ENCODE results near the gene PAK5.

PAK5 gene

GRCh38 chr20:9838378-9839295 lies at the start of gene PAK5:
PAK5 (minus strand) TSS chr20:9839076; CDS start chr20:9644328, 194,748 bp downstream.
- DNase-seq: no peak

- DNase-seq: no peak
Observed at GRCh38 chr20:9887706-9888105, 48.8 kb upstream of the PAK5 start.

DNA sequence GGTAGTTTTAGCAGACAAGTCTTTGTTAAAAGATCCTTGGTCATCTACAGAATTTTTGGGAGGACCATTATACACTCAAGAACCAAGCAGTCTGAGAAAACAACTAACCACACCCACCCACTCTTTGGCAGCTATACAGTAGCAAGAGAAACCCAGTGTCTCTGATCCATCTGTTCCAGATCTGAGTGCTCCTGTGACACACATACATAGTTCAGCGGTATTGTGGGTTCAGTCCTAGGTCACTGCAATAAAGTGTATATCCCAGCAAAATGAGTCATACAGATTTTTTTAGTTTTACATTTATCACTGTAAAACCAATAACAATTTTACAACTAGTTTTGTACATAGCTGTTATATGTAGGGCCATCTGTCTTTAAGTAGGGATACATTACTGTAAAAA lies 47.4 kb upstream of the PAK5 start:
- DNase-seq: no peak

GRCh38 chr20:9884666-9885065 lies 45.8 kb upstream of the PAK5 start:
- DNase-seq: no peak

DNA sequence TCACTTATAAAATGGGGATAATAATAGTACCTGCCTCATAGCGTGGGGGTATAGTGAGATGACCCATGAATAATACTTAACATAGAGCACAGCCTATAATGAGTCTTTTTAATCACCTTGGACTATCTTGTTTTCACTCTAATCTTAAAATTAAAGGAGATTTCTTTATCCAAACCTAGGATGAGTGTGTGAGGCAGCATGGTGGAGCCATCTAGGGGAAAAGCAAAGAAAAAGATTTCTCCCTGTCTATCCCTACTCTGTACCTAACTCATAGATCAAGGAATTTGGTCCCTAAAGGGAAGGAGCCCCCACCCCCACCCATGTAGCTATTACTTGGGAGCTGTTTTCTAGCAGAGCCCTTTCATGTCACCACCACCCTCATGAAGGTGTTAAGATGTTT lies 45.2 kb upstream of the PAK5 start:
- no peak for DNase-seq

DNA sequence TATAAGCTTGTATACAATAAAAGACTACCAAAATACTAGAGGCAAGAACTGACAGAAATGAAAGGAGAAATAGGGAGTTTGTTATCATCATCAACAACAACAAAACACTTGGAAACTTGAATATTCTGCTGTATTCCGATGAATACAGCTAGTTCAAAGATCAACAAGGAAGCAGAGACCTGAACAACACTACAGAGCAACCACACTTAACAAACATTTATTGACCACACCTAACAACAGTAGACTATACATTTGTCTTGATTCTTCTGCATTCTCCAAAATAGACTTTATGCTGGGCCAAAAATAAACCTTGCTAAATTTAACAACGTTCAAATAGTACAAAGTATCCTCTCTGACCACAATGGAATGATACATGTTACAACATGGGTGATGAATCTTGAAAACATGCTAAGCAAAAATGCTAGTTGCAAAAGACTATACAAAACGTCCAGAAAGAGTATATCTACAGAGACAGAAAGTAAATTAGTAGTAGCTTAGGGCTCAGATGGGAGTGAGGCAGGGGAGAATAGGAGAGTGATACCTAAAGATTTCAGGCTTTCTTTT lies 39.1 kb upstream of the PAK5 start:
- no peak for DNase-seq

DNA sequence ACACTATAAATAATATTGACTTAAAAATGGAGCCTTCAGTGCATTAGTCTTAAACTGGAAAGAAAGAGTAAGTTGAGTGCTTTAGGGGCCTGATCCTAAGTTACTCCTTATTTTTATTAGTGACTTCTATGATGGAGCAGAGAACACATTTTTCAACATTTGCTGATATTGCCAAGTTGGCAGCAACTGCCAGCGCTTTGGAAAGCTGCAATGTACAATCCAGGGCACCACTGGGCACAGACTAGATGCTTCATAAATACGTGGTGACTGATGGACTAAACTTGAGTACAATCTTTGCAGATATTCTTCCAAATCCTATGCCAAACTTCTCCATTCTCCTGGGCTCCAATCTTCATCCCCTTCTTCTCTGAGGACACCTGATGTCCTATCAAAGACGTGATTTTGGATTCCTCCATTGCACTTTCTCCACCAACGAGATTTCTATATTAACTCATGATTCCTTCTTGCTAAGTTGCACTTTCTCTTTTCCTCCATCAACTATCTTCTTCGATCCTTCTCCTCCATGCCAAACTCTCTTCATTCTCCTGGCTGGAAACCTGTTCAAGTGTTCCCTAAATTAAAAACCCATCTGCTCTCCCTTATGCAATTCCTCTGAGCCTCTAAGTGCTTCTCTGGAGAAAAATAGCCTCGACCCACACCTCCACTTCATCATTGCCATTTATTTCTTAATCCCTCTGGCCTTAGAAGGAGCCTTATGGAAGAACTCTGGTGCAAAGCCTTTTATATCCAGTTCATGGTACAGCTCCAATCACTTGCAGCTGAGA lies 28.5 kb upstream of the PAK5 start:
- DNase-seq: no peak

GRCh38 chr20:9852566-9852965 lies 13.7 kb upstream of the PAK5 start:
- no peak for DNase-seq

DNA sequence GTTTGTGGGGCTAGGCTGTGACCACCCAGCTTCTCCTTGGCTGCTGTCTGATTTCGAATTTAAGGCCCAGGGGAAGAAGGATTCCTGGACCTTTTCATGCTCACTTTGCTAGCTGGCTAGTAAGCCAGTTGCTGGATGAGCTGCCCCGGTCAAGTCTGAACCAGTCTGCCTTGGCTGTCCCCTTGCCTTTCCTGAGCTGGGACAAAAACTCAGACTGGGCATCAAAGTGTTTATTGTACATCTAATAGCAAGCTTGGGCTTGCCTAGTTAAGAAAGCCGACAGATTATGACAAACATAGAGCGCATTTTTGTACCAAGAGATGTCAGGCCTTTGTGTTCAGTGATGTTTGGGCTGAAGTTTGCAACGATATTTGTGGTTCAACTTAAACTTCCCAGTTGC lies 750 bp upstream of the PAK5 start:
- DNase-seq: no peak

DNA sequence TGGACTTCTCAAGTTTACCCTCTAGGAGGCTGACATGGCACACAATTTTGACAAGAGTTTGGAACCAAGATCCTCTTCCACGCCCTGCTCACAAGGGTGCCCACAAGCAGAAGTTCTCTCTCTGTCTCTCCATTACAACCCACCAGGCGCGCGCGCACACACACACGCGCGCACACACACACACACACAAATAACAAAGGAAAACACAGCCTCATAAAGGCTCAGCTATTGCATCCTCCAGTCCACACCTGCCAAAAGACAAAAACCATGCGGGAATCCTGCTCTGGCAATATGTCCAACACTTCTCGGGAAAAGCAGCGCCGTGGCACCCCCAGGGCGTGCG lies 870 bp downstream of the PAK5 start:
- no peak for DNase-seq

GRCh38 chr20:9837634-9838033 lies 1.2 kb downstream of the PAK5 start:
- no peak for DNase-seq

DNA sequence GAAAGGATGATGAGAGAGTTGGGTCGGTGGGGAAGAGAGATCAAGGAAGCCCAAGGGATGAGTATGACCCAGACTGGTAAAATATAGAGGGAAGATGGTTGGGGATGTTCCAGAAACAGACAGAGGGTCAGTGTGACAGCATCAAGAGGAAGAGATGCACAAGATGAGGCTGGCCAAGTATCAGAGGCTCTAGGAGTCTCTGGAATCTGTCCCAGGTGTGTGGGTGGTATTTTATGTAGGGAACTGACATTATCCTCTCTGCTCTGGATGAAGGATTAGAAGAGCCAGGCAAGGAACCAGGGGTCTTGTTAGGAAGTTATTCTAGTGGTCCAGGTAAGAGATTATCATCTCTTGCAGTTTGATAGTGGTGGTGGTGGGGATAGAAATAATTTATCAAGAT lies 3.6 kb downstream of the PAK5 start:
- no peak for DNase-seq

- DNase-seq: no peak
Observed at GRCh38 chr20:9831032-9831431, 7.8 kb downstream of the PAK5 start.

DNA sequence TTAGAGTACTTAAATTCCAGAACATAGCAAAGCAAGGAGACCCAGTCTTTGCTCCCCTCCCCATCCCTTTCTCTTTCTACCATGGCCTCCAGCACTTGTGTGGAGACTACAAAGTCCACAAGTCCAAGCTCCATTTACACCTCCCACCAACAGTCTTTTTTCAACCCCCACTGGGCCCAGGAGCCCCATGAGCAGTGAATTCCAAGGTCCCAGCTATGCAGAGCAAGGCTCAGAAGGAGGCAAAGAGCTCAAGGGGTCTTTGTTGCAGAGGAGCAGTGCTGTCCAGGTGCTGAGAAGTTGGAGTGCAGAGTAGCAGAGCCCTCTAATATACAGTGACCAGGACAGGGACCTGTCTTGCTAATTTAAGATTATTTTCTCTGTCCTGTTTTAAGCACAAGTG lies 9.0 kb downstream of the PAK5 start:
- no peak for DNase-seq

- no peak for DNase-seq
Observed at GRCh38 chr20:9817654-9818053, 21.2 kb downstream of the PAK5 start.

DNA sequence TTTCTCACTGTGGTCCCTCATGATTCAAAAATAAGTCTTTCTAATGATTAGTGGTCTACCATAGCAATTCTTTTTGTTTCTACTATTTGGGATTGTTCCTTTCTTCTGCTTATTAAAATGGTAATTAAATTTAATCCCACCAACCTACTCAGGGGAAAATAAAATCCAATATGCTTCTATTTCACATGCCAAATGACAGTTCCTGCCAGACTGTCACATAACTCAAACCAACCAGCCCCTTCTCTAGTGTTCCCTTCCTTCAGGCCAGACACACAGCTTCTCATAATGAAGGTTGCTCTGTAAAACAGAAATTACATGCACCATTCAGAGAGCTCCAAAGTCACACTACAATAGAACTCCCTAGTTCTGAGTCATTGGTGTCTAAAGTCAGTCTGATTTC lies 23.2 kb downstream of the PAK5 start:
- DNase-seq: no peak

DNA sequence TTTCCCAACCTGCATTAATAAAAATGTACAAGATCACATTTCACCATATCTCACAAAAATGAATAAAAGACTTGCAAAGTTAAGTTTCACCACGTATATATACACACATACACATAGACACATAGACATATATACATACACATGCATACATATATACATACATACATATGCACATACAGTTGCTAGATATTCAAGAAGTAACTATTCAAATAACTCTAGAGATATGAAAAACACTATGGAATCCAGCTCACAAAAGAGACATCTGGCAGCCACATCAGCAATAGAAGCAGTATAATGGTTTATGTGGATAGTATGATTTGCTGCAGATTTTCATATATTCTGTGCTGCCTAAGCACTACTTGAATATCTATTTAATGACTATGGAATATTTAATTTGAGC lies 28.1 kb downstream of the PAK5 start:
- no peak for DNase-seq

DNA sequence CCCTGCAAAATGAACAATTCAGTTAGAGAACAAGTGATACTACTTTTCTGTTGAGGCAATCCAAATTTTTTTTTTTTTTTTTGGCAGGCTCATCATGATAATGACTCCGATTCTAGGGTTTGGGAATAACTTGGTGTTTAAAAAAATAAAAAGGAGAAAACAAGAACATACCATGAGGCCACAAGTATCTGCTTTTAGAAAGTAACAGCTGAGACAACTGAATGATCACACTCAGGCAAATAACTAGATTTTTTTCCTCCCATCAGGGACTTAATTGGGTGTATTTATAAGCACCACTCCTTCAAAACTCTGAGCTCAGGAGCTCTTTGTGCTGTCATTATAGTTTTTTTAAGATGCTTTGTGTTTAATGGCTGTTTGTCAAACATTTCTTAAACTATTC lies 29.6 kb downstream of the PAK5 start:
- DNase-seq: no peak

GRCh38 chr20:9808166-9808565 lies 30.7 kb downstream of the PAK5 start:
- no peak for DNase-seq

DNA sequence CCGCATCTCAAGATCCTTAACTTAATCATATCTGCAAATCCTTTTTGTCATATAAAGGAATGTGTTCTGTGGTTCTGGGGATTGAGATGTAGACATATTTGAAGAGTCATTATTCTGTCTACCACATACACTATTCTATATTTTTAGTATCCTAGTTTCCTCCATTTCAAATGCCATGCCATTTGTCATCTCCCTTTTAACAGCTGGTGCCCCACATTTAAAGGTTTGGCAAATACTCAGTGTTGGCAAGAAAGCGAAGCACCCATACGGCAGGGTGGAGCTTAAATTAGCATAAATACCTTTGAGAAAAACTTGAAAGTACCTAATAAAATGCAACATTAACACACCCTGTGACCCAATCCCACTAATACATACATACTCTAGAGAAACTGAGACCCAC lies 31.7 kb downstream of the PAK5 start:
- no peak for DNase-seq

GRCh38 chr20:9800421-9800820 lies 38.5 kb downstream of the PAK5 start:
- DNase-seq: no peak

- no peak for DNase-seq
Observed at GRCh38 chr20:9794831-9795230, 44.0 kb downstream of the PAK5 start.

- no peak for DNase-seq
Observed at GRCh38 chr20:9792674-9793073, 46.2 kb downstream of the PAK5 start.

DNA sequence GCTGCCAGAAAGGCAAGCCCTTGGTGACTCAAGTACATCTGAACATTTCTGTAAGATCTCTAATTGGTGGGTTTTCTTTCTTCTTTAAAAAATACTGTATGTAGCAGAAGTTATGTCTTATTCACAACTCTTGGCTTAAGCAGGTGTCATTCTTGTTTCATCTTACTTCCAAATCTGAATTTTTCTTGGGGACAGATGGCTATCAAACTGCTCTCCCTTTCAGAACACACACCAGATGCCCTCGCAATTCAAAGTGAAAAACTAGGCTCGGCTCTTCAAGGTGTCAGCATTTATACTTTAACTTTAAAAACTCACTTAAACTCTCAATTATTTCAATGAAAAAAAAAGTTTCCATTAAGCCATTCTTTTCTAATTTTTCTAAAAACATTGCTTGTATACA lies 49.7 kb downstream of the PAK5 start:
- no peak for DNase-seq
